HEK293T (cell line): ENCODE results near the gene NECTIN3.

ENCODE experiments used
- ELF4 ChIP-seq: fragments of 450-650 bp; IDR thresholded peaks from 2 replicates; pipeline ENCODE4 v1.6.1; 2017; ENCODE audit warnings: antibody characterized with exemption
- LEF1 ChIP-seq: fragments of 450-650 bp; IDR thresholded peaks from 2 replicates; pipeline ENCODE4 v1.6.1; 2017; ENCODE audit warnings: mild to moderate bottlenecking, borderline replicate concordance
- NFRKB ChIP-seq: fragments of 450-650 bp; IDR thresholded peaks from 2 replicates; pipeline ENCODE4 v1.6.1; 2016; ENCODE audit warnings: mild to moderate bottlenecking, moderate library complexity
- SUZ12 ChIP-seq: fragments of 450-650 bp; IDR thresholded peaks from 2 replicates; pipeline ENCODE4 v1.6.1; 2016; ENCODE audit warnings: mild to moderate bottlenecking

GRCh38 chr3:111164621-111165020 lies 93.0 kb downstream of the NECTIN3 start:
- no peak for TF ChIP-seq SUZ12
- TF ChIP-seq NFRKB: no peak
- no peak for TF ChIP-seq LEF1
- no peak for TF ChIP-seq ELF4
